COR-L47 (cell line): Measurements from ENCODE around the gene CD302.
"Not testable (repeated sequence)": the region's sequence is repeated elsewhere in the genome, so short reads cannot be mapped to it uniquely, and the experiment has no call there.

ENCODE experiments used
- DNase-seq: peaks from one replicate; lab custom pipeline; 2025; lab: John Stamatoyannopoulos, UW

CD302 gene

GRCh38 chr2:159797543-159798375 lies at the start of gene CD302:
TSS of gene CD302 (minus strand) at chr2:159798208. CDS start at chr2:159798198, 10 bp downstream.
- peak; percentile 38 for DNase-seq

- DNase-seq = no peak
Observed at GRCh38 chr2:159846564-159846963, 48.6 kb upstream of the CD302 start.

- DNase-seq = no peak
Observed at GRCh38 chr2:159840616-159841015, 42.6 kb upstream of the CD302 start.

- DNase-seq = no peak
Observed at GRCh38 chr2:159832858-159833257, 34.9 kb upstream of the CD302 start.

- no peak for DNase-seq
Observed at GRCh38 chr2:159832026-159832425, 34.0 kb upstream of the CD302 start.

- no peak for DNase-seq
Observed at GRCh38 chr2:159829376-159829775, 31.4 kb upstream of the CD302 start.

- DNase-seq = no peak
Observed at GRCh38 chr2:159828738-159829137, 30.7 kb upstream of the CD302 start.

GRCh38 chr2:159822478-159822833 lies 24.4 kb upstream of the CD302 start:
- not testable (repeated sequence) for DNase-seq

GRCh38 chr2:159821775-159822477 lies 23.9 kb upstream of the CD302 start:
- DNase-seq = not testable (repeated sequence)

- no peak for DNase-seq
Observed at GRCh38 chr2:159818940-159819339, 20.9 kb upstream of the CD302 start.

GRCh38 chr2:159817283-159817682 lies 19.3 kb upstream of the CD302 start:
- no peak for DNase-seq

GRCh38 chr2:159811232-159811631 lies 13.2 kb upstream of the CD302 start:
- no peak for DNase-seq

GRCh38 chr2:159808032-159808425 lies 10.0 kb upstream of the CD302 start:
- no peak for DNase-seq

GRCh38 chr2:159807183-159808031 lies 9.4 kb upstream of the CD302 start:
- peak; percentile 45 for DNase-seq

- no peak for DNase-seq
Observed at GRCh38 chr2:159804941-159805340, 6.9 kb upstream of the CD302 start.

GRCh38 chr2:159803235-159803962 lies 5.4 kb upstream of the CD302 start:
- no peak for DNase-seq

- no peak for DNase-seq
Observed at GRCh38 chr2:159802673-159803072, 4.7 kb upstream of the CD302 start.

GRCh38 chr2:159799833-159800232 lies 1.8 kb upstream of the CD302 start:
- DNase-seq = no peak

GRCh38 chr2:159798376-159798725 lies 343 bp upstream of the CD302 start:
- no peak for DNase-seq

- no peak for DNase-seq
Observed at GRCh38 chr2:159797225-159797542, 824 bp downstream of the CD302 start.

- no peak for DNase-seq
Observed at GRCh38 chr2:159795841-159796690, 1.9 kb downstream of the CD302 start.
